ENCODE data around the gene SEMA5A.

The SEMA5A gene

GRCh38 chr5:9394221-9394620 is 151.7 kb downstream of the SEMA5A start:
- DNase-seq = no peak

- DNase-seq = no peak
These were observed 153.2 kb downstream of the SEMA5A start for GRCh38 chr5:9392625-9393024.

GRCh38 chr5:9391080-9391479 is 154.8 kb downstream of the SEMA5A start:
- DNase-seq = no peak

- DNase-seq = no peak
These were observed 155.8 kb downstream of the SEMA5A start for GRCh38 chr5:9390113-9390512.

- no peak for DNase-seq
These were observed 156.8 kb downstream of the SEMA5A start for GRCh38 chr5:9388941-9389674.

GRCh38 chr5:9387879-9388278 is 158.0 kb downstream of the SEMA5A start:
- no peak for DNase-seq

GRCh38 chr5:9386945-9387344 is 158.9 kb downstream of the SEMA5A start:
- no peak for DNase-seq

- no peak for DNase-seq
These were observed 163.4 kb downstream of the SEMA5A start for GRCh38 chr5:9382522-9382921.

GRCh38 chr5:9381464-9381863 is 164.4 kb downstream of the SEMA5A start:
- DNase-seq = no peak

- no peak for DNase-seq
These were observed 165.8 kb downstream of the SEMA5A start for GRCh38 chr5:9380109-9380508.

- no peak for DNase-seq
These were observed 169.3 kb downstream of the SEMA5A start for GRCh38 chr5:9376363-9377117.

- DNase-seq = no peak
These were observed 170.1 kb downstream of the SEMA5A start for GRCh38 chr5:9375756-9376155.

GRCh38 chr5:9374025-9374424 is 171.8 kb downstream of the SEMA5A start:
- no peak for DNase-seq

- DNase-seq = no peak
These were observed 172.3 kb downstream of the SEMA5A start for GRCh38 chr5:9373571-9373970.

- DNase-seq = no peak
These were observed 175.6 kb downstream of the SEMA5A start for GRCh38 chr5:9370256-9370655.

- DNase-seq = no peak
These were observed 180.4 kb downstream of the SEMA5A start for GRCh38 chr5:9365512-9365911.

- DNase-seq = no peak
These were observed 182.4 kb downstream of the SEMA5A start for GRCh38 chr5:9363449-9363848.

- no peak for DNase-seq
These were observed 182.8 kb downstream of the SEMA5A start for GRCh38 chr5:9363026-9363425.

- DNase-seq = no peak
These were observed 183.3 kb downstream of the SEMA5A start for GRCh38 chr5:9362600-9362999.

GRCh38 chr5:9361835-9362234 is 184.0 kb downstream of the SEMA5A start:
- DNase-seq = no peak

- no peak for DNase-seq
These were observed 186.8 kb downstream of the SEMA5A start for GRCh38 chr5:9358961-9359685.

- DNase-seq = no peak
These were observed 189.5 kb downstream of the SEMA5A start for GRCh38 chr5:9356351-9356825.

- DNase-seq = no peak
These were observed 191.4 kb downstream of the SEMA5A start for GRCh38 chr5:9354336-9355081.

All from right forelimb (tissue), 1 donor.